Left renal pelvis (tissue), 4 donors: ENCODE measurements around the gene SOX4. TPM values are rescaled to one million over a fixed set of nuclear protein-coding genes. Genes with fewer than 3 reads are reported as not detected.

Experiments used
- DNase-seq, 4 donors: peaks; one replicate each; pipeline ENCODE4 v3.0.0-alpha.2; 2013; ENCODE audit warnings: low read depth in 4 of 4, low spot score in 3 of 4
- polyA plus RNA-seq, 4 donors: library from polyadenylated mRNA; unstranded; fragments of 120-200 nt; gene quantifications; one replicate each; pipeline ENCODE4 v1.2.1, GENCODE V29; 2013; ENCODE audit not compliant: insufficient read length in 4 of 4

SOX4 gene
- polyA plus RNA-seq, 4 donors, result 131 to 161 (median 148) TPM

DNA sequence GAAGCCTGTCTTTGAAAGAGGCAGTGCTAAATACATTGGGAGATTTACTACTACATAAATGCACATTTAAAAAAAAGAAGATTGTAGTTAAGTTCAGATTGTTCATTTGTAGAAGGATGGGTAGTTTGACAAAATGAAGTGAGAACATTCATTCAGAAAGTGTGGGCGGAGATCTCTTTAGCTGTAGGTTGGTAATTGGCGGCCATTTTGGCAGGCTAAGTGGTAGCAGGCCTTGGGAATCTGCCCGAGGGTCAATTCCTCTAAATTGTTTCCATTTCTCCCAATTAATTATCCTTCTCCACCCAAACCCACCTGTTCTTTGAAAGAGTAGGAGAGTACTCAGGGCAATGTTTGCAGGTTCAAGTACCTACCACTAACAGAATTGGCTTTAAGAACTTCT, 17.9 kb downstream of the SOX4 start:
- DNase-seq, result no peak

DNA sequence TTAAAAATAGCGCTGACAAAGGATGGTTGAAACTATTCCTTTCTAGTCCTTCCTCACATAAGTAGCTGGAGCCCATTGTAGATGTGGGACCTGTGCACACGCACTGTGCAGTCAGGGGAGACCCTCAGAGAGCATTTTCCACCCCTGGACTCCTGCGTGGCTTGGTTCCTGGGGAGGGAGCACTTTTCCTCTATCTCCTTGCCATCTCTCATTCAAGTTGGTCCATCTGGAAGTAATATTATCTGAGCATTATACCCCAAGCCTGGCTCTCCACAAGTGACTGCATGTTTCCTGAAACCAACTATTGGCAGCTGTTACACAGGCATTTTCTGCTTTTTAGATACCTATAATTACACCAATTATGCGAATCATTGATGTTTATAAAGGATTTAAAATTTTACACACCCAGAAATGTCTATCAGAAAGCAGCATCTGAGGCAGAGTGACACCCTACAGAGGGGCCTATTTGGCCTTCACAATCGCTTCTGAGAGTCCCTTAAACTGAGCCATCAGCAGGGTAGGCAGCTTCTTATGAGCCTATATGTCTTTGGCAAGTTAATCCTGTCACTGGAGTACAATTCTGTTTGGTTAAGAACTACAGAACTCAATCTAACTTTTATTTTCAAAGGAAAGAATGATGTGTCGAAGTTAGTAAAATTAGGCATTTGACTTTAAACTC, 18.7 kb downstream of the SOX4 start:
- DNase-seq, result no peak

DNA sequence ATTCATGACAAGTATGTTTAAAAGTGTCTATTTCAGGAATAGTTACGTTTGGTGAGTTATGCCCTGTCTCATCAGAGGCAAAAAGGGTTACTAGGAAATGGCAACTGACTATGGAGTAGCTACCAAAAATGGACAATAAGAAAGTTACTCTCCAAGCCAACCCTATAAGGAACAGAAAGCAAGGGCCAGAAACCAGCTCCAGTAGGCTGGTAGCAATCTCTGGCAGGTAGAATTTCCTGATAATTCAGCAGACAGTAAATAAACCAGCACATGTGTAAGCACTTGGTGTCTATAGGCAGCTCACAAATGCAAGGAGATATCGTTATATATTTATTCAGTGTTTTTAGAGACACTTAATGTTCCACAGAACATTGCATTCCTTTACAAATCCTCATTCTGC, 20.3 kb downstream of the SOX4 start:
- no peak for DNase-seq

DNA sequence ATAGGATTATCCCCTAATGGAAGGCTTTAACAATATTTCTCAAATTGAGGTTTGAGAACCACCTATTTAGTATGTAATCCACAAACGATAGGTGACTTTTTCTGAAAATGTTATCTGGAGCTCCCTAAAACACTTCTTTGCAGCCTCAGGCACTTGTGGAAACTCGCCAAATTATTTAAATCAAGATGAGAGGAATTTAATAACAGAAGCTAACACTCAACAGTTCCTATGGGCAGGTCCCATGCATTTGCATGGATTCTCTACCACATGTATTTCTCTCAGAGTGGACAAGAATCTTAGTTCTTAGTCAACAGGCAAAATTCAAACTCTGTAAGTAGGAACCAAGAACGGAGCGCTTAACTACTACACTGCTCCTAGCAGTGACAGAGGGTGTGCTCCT, 20.7 kb downstream of the SOX4 start:
- DNase-seq, result no peak

DNA sequence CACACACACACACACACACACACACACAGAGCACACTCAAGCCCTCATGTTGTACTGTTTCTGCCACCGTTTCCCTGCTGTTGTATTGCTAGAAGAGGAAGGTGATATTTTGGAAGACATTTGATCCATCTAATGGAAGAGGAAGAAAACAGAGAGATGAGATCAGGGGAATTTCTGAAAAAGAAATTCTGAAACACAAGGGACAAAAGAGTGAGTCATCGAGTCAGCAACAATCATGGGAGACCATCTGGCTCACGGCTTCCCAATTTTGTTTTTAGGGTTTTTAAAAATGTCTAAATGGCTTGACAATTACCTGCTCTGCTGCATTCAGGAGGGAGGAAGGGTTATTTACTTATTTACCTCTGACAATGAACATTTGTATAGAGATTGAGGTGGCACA, 22.0 kb downstream of the SOX4 start:
- no peak for DNase-seq

DNA sequence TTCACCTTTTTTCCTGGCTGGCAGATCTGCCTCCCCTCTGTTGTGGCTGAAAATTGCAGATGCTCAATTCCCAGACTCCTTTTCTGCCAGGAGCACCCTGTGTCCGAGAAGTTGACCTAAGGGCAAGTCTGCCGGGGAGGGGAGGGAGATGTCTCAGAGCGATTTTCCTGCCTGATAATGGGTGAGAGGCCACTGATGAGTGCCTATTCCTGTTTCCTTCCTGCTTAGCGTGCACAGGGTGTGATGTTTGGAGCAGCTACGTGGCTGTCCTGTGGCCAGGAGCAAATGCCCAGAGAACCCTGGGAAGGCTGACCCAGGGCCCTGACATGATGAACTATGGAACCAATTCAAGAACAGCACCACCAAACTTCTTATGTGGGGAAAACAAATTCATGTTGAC, 22.5 kb downstream of the SOX4 start:
- DNase-seq, result no peak

DNA sequence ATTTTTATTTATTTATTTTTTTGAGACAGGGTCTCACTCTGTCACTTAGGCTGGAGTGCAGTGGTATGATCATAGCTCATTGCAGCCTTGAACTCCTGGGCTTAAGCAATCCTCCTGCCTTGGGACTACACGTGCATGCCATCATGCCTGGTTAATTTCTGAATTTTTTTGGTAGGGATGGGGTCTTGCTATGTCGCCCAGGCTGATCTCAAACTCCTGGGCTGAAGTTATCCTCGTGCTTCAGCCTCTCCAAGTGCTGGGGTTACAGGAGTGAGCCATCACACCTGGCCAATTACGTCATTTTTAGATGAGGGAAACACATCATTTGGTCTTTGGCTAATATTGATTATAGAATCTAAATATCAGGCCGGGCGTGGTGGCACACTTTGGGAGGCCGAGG, 32.1 kb downstream of the SOX4 start:
- no peak for DNase-seq

DNA sequence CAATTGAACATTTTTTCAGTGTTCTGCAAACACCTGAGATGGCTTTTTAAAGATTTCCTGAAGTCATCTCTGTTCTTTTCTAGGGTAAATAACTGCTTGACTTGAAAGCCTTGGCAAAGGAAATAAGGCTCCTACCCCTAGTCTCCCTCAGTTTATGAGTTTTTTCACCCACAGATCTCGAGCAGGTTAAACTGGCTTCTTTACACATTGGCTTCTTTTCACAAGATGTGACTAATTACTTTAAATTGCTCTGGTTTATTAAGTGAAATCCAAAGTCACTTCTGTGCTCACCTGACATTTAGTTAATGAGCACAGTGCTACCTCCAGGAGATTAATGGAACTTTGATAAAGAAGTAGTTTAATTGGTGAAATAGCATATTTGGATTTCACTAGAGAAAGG, 33.2 kb downstream of the SOX4 start:
- no peak for DNase-seq

DNA sequence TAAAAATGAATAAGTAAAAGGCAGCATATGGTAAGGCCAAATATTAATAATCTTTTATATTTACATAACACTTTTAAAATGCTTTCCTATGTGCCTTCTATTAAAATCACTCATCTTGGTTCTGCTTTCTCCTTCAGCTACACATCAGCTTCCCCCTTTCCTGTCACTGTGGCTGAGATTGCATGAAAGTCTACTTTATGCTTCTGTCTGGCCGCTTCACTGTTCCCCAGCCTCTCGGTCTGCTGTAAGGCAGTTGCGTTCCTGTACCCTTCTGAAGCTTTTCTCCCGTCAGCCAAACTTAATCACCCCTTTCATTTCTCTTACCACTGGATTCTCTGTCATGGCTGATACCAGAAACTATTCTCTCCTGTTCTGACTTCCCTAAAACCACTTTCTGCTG, 34.6 kb downstream of the SOX4 start:
- no peak for DNase-seq

DNA sequence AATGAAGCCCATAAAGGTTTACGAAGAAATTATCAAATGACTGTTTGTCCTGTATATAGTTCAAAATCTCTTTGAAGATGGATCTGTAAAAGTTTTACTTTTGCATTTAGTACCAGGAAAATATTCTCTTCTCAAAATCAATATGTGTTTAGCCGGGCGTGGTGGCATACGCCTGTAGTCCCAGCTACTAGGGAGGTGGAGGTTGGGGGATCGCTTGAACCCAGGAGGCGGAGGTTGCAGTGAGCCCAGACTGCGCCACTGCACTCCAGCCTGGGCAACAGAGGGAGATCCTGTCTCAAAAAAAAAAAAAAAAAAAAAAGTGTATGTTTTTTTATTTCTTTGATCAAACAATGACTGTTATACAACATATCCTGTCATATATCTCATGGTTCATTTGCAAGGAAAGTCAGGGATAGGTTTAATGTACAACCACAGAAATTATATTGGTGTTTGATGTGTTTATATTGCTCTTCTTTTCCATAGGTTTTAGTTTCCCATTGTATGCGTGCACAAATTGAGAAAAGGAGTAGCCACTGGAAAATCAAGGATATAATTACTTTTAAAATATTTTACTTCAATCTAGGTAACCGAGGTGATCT, 40.1 kb downstream of the SOX4 start:
- DNase-seq, result no peak

DNA sequence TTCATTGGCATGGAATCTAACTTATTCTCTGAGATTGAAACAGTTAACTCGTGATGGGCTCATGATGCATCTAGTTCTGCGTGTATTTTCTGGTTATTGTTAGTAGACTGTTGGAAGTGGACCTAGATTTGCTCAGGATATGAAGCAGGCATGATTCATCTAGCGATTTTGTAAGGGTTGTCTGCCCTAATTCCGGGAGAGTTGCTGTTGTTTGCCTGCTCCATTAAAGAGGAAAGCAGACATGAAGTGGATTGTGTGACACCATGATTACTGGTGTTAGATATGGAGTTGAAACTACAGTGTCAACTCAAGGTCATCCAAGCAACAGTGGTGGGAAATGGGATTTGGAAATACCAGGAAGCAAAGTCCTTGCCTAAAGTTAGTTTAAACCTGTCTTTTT, 41.0 kb downstream of the SOX4 start:
- DNase-seq, result no peak

DNA sequence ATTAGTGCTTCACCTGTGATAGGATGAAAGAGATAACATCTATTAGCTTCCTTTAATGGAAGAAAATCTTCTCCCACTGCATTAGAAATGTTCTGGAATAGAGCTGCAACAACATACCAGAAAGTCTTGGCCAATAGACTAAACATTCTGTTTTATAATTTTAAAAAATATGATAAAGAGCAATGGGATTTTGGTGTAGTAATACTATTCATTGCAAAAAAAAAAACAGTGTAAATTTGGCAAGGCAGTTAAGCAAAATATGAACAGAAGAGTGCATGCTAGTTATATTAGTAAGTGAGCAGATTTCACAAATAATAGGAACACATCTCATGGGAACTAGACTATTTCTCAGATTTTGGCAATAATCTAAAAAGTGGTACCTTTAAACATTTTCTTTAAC, 43.3 kb downstream of the SOX4 start:
- no peak for DNase-seq

DNA sequence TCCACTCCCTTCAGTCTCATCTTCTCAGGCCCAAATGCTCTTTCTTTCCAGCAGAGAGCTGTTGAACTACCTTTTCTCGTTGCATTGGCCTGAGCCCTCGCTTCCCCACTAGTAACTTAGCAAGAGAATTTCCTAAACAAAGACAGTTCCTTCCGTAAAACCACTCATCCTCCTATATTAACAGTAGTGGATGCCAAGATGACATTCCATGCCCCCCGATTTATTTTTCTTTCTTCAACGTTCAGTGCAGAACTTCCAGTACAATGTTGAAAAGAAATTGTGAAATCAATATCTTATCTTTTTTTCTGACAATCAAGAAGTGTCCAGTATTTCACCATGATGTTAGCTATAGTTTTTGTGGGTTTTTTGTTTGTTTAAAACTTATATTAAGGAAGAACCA, 45.8 kb downstream of the SOX4 start:
- DNase-seq, result no peak
